IPS-18a (cell line): ENCODE results near the gene DPH3.
"Not testable (repeated sequence)": the region's sequence is repeated elsewhere in the genome, so short reads cannot be mapped to it uniquely, and the experiment has no call there.

Experiments used
- H3K27ac ChIP-seq: one replicate; pipeline ENCODE4 v1.5.1; 2013; ENCODE audit warnings: low read length
- H3K27me3 ChIP-seq: one replicate; pipeline ENCODE4 v1.6.1; 2013; ENCODE audit warnings: mild to moderate bottlenecking, low read length; ENCODE audit not compliant: control insufficient read depth, insufficient read depth
- H3K36me3 ChIP-seq: one replicate; pipeline ENCODE4 v1.6.1; 2013; ENCODE audit warnings: low read depth, low read length; ENCODE audit not compliant: control insufficient read depth
- H3K4me1 ChIP-seq: one replicate; pipeline ENCODE4 v1.6.1; 2013; ENCODE audit warnings: low read depth, low read length; ENCODE audit not compliant: control insufficient read depth
- H3K4me3 ChIP-seq: one replicate; pipeline ENCODE4 v1.5.1; 2013; ENCODE audit warnings: low read length
- H3K9ac ChIP-seq: one replicate; pipeline ENCODE4 v1.6.1; 2013; ENCODE audit warnings: mild to moderate bottlenecking, low read length, moderate library complexity
- H3K9me3 ChIP-seq: one replicate; pipeline ENCODE4 v1.6.1; 2013; ENCODE audit warnings: low read depth, low read length; ENCODE audit not compliant: control insufficient read depth

DPH3 gene

DNA sequence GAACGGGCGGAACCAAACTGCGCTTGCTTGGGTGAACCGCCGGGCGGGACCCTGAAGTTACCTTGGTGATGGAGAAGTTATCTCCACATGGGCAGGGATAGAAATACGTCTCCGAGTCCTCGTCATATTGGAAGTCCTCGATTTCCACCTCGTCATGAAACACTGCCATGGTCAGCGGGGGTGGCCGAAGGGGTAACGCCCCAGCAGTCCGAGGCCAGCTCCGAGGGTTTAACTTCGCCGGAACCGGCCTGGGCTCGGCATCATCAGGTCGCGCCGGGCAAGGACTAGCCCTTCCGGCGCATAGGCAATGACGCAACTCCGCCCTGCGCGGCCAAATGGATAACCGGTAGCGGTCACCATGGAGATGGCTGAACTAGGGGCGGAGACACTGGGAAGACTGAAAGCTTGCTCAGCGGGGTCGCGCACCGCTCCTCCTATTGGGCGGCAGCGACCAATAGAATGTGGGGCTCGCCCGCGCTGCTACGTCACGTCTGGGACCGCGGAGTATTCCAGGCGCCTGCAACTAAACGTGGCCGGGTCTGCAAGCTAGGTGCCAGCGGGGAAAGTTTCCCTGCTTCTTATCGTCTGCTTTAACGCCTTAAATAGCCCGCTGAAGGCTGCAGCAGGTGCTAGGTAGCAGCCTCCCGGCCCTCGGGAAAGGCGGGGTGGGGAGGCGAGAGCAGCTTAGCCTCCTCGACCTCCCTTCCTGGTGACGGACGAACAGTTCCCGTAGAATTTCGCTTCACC is at the start of gene DPH3, which contains the start of gene OXNAD1:
TSS of gene DPH3 (minus strand) at position 236 of the 747 bp plus-strand sequence. CDS start at position 169, 67 bp downstream.
TSS of gene OXNAD1 (plus strand) at position 505 of the 747 bp plus-strand sequence. CDS start 5,741 bp downstream, outside the sequence.
- H3K27ac ChIP-seq, result peak within 1 kb of the TSS; percentile 82
- peaks cover 12% of the 10 kb centered on the region for H3K36me3 ChIP-seq
- no peaks in the 10 kb centered on the region for H3K27me3 ChIP-seq
- H3K9me3 ChIP-seq, result no peaks in the 10 kb centered on the region
- H3K9ac ChIP-seq, result peak within 1 kb of the TSS; percentile 95
- peak within 1 kb of the TSS; percentile 93 for H3K4me3 ChIP-seq
- H3K4me1 ChIP-seq, result peaks cover 6% of the 10 kb centered on the region

DNA sequence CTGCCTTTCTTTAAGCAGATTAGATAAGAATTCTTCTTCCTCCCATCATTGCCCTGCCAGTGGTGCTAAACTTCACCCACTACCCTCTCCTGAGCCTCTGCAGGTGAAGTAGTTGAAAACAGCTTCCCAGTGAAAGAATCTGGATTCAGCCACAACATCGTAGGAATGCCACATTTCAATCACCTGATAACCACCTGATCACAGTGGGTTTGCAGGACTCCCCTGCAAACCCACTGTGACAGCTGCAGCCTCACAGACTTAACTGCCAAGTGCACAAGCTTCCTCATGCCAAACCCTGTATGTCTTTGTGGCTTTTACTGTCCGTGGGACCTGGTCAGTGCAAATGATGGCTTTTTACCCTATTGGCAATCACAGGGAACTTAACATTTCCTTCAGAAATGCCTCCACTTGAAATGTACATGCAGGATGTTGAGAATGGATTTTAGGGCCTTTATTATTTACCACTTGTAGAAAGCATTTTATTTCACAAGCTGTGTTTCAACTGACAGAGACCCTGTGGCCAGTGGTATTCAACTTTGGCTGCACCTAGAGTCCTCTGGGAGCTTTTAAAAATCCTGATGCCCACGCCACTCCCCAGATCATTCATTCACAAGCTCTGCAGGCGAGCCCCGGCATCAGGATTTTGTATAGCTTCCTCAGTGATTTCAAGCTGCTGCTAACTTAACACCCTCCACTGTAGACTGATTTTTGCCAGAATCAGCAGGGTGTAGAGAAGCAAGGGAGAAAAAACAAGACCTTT is 49.3 kb upstream of the DPH3 start:
- Histone ChIP-seq H3K36me3 (peaks cover 13% of the 10 kb centered on the region), H3K27ac (no peak overlapping the region), H3K27me3 (no peaks in the 10 kb centered on the region), H3K9me3 (no peaks in the 10 kb centered on the region), H3K4me1 (no peaks in the 10 kb centered on the region), H3K4me3 (no peak overlapping the region), H3K9ac (no peak overlapping the region)

DNA sequence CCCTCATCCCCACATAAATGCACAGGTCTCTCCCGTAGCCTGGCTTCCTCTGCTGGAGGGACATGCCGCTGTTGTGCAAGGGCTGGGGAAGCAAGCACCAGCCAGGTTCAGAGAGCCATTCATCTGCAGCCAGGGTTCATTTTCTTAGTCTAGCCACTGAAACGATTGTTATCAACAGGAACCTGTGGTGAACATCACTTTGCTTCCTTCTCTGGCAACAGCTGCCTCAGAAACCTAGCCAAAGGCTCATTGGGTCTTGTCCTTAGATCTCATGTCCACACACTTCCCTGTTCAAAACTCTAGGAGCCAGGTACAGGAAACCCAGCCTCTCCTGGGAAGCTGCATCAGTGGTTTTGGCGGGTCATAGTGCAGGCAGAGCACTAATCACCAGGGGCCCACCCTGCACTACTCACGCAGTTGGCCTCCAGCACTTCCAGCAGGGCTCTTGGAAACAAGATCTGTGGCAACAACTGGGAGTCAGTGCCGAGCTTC is 47.3 kb upstream of the DPH3 start:
- H3K27me3 ChIP-seq, result no peaks in the 10 kb centered on the region
- H3K4me1 ChIP-seq, result no peaks in the 10 kb centered on the region
- H3K27ac ChIP-seq, result no peak overlapping the region
- H3K4me3 ChIP-seq, result no peak overlapping the region
- H3K9ac ChIP-seq, result no peak overlapping the region
- H3K9me3 ChIP-seq, result no peaks in the 10 kb centered on the region
- H3K36me3 ChIP-seq, result peaks cover 13% of the 10 kb centered on the region

DNA sequence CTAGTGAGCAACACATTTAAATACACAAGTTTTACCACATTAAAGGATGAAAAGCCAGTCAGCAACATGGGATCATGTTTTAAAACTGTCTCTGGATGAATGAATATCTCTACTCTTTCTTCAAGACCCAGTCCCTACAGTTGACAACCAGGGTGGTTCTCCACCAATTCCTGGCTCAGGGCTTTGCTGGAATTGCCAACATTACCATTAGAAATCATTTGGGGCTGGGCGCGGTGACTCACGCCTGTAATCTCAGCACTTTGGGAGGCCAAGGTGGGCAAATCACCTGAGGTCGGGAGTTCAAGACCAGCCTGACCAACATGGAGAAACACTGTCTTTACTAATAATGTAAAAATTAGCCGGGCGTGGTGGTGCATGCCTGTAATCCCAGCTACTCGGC is 45.7 kb upstream of the DPH3 start:
- H3K36me3 ChIP-seq, result peaks cover 13% of the 10 kb centered on the region
- H3K4me1 ChIP-seq, H3K9ac ChIP-seq, H3K4me3 ChIP-seq, H3K9me3 ChIP-seq, H3K27me3 ChIP-seq, H3K27ac ChIP-seq: not testable (repeated sequence)

DNA sequence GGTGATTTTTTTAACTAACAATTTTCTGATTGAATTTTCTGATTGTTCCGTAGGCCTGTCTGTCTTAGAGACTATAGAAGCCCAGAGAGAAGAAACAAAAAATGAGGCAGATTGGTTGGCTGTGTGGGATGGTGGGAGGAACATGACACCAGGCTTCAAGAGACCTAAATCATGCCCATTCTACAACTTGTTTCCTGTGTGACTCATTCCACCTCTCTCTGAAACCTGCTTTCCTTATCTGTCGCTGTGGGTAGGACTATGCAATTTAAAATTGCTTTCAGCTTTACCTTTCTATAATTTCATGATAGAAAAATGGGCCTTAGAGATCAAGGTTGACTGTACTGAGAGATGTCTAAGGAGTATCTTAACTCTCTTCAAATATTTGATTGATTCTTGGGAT is 44.8 kb upstream of the DPH3 start:
- Histone ChIP-seq H3K9ac (no peak overlapping the region), H3K36me3 (peaks cover 17% of the 10 kb centered on the region), H3K9me3 (no peaks in the 10 kb centered on the region), H3K27me3 (no peaks in the 10 kb centered on the region), H3K4me1 (no peaks in the 10 kb centered on the region), H3K27ac (no peak overlapping the region), H3K4me3 (no peak overlapping the region)

DNA sequence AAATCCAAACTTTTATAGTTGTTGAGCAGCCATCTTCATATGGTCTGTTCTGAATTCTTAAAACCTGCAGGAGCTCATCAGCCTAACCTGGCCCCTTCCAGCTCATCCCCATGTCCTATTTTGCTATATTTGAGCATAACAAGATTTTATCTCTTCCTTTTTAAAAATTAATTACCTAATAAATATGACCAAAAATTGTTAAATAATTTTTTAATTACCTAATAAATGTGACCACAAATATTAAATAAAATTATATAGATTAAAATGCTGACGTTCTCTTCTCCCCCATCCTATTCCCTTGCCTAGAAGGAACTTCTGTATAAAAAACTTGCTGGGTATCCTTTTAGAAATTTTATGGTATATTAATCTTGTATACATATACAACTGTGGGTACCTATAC is 44.0 kb upstream of the DPH3 start:
- Histone ChIP-seq H3K27me3 (no peaks in the 10 kb centered on the region), H3K9ac (no peak overlapping the region), H3K36me3 (peaks cover 14% of the 10 kb centered on the region), H3K4me1 (no peaks in the 10 kb centered on the region), H3K27ac (no peak overlapping the region), H3K9me3 (no peaks in the 10 kb centered on the region), H3K4me3 (no peak overlapping the region)

DNA sequence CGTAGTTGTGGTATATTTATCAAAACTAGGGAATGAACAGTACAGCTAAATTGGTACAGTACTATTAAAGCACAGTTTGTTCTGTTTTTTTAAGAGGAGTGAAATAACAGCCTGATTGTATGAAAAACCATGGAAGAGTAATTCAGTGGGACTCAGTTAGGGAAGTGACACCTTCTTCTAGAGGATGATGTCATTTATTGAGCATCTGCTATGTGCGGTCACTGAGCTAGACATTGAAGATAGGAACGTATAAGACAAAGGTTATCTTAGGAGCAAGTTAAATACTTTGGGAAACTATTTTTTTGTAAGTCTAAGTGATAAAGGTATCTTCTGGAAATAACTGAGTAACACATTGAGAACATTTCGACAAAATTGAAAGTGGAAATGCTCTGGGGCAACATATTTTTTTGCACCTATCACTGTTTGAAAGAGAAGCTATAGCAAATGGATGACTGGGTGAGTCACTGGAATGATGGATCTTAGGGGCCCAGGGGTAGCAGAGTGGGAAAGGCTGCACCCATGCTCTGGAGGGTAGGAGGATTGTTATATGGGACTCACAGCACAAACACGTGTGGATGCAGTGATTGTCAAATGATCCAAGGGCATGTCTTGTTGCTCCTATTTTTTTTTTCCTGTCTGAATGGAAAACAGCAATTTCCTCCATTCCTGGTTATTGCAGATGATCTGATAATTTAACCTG is 43.2 kb upstream of the DPH3 start:
- peaks cover 12% of the 10 kb centered on the region for H3K36me3 ChIP-seq
- H3K27ac ChIP-seq, result no peak overlapping the region
- H3K27me3 ChIP-seq, result no peaks in the 10 kb centered on the region
- H3K4me3 ChIP-seq, result no peak overlapping the region
- peaks cover 5% of the 10 kb centered on the region for H3K4me1 ChIP-seq
- H3K9me3 ChIP-seq, result no peaks in the 10 kb centered on the region
- H3K9ac ChIP-seq, result no peak overlapping the region

DNA sequence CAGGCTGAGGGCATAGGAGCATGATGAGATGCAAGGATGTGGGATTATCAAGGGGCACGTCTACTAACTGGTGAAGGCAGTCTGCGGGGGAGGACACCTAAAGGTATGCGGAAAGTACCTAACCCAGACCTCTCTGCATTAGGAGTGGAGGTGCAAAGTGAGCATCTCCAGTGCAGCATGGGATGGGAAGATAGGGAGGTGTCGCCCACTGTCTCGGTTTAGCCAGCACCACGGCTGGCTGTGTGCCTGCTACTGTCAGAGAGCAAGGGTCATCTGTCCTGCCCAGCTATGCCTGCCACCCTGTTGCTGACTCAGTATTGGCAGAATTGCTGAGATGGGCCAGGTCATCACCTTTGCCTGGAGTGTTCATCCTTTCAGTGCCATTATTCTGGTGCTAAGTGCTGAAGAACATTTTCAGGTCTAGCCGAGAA is 40.4 kb upstream of the DPH3 start:
- no peak overlapping the region for H3K27ac ChIP-seq
- no peaks in the 10 kb centered on the region for H3K27me3 ChIP-seq
- no peak overlapping the region for H3K9ac ChIP-seq
- peaks cover 12% of the 10 kb centered on the region for H3K36me3 ChIP-seq
- no peak overlapping the region for H3K4me3 ChIP-seq
- no peaks in the 10 kb centered on the region for H3K9me3 ChIP-seq
- H3K4me1 ChIP-seq, result peaks cover 34% of the 10 kb centered on the region

DNA sequence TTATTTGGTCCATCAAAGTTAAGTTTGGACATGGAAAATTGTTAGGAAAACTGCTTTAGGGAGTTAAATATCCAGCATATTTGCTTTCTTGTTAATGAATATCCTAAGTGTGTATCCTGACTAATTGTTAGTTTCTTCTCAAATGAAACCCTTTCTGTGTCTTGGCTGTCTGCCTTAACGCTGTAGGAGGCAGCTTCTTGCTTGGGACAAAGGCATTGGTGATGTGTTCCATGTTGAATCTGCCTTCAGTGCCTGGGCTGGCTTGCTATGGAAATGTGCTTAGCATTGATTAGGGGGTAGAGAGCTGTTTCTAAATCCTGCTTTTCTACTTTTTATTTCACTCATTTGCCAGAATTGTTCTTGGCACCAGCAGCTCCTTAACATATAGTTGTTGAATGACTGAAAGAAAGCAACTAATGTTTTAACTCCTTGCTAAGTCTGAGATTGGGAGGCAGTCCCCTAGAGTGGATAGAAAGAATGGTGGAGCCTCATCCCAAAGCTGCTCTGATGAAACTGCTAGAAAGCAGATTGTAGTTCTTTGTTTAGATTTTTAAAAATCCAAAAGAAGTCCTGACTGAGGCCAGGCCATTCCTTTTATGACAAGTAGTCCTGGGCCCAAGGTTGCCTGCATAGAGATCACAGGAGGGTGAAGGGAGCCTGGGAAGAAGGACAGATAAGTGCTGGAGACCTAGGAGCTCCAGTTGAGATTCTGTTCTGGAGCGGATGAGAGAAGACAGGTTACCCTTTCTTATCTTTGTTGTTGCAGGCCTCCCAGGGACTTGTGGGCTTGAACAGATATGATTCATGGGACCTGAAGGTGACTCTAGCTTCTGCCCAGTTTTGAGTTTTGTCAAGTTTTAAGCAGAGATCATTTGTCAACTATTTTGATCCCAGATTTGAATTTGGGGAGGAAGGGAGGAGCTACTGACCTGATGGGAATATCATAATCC is 39.6 kb upstream of the DPH3 start:
- Histone ChIP-seq H3K9ac (no peak overlapping the region), H3K27ac (no peak overlapping the region), H3K27me3 (no peaks in the 10 kb centered on the region), H3K9me3 (no peaks in the 10 kb centered on the region), H3K36me3 (peaks cover 9% of the 10 kb centered on the region), H3K4me1 (peaks cover 34% of the 10 kb centered on the region), H3K4me3 (no peak overlapping the region)

DNA sequence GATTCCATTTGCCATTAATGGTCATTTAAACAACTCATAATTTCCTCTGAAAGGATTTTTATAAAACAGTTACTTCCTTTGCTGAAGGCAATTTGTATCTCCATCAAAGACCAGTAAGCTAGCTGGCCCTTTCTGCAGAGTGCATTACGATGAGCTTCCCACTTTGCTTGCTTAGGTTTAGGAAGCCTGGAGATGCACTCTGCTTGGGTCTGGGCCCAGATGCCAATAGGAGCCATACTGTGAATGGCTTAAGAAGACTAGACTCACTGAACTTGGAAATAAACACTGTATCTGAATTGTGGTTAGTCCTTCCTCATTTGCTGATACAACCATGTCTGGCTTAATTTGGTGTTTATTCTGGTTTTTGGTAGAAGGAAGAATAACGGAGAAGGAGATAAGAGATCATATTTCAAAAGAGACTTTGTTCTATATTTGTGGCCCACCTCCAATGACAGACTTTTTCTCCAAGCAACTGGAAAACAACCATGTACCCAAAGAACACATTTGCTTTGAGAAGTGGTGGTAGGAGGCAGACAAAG is 38.4 kb upstream of the DPH3 start:
- H3K9ac ChIP-seq, result no peak overlapping the region
- peak overlapping the region; percentile 16 for H3K4me3 ChIP-seq

More for the DNA sequence above, 38.4 kb upstream of the DPH3 start:
- Histone ChIP-seq H3K36me3 (peaks cover 9% of the 10 kb centered on the region), H3K4me1 (peaks cover 34% of the 10 kb centered on the region), H3K27ac (no peak overlapping the region), H3K9me3 (no peaks in the 10 kb centered on the region), H3K27me3 (no peaks in the 10 kb centered on the region)
